HG03139 (cell line): ENCODE measurements around the gene PVR.
"Not testable (repeated sequence)": the region's sequence is repeated elsewhere in the genome, so short reads cannot be mapped to it uniquely, and the experiment has no call there.

Experiments
- ATAC-seq: cut with Tn5 transposase; IDR thresholded peaks from one replicate; pipeline ENCODE4 v1.9.1; 2021; ENCODE audit not compliant: unreplicated experiment

PVR gene

DNA sequence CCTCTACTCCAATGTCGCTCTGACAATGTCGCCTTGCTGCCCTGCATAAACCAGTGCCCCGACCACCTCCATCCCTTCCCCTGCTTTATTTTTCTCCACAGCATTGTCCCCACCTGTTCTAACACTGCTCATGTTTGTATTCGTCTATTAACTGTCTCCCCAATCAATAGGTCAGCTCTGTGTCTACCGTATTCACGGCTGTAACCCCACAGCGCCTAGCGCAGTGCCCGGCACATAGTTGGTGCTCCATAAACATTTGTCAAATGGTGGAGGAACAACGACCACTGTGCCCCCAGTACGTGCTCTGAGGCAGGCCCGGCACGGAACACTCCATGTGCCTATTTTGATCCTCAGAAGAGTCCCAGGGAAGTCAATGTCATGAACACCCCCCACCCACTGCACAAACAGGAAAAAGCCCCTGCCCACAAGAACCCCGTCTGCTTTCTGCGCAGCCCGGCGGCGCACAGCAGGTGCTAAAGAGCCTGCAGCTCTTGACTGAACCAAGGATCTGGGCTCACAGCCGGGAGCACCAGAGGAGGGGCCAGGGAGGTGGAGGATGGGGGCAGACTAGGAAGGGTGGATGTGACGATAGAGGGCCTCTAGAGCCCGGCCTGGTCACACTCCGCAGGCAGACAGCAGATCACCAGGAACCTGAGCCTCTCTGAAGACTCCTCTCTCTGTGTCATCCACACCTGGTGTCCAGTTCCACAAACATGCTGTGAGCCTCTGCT, 53.4 kb downstream of the PVR start:
- no peak for ATAC-seq

DNA sequence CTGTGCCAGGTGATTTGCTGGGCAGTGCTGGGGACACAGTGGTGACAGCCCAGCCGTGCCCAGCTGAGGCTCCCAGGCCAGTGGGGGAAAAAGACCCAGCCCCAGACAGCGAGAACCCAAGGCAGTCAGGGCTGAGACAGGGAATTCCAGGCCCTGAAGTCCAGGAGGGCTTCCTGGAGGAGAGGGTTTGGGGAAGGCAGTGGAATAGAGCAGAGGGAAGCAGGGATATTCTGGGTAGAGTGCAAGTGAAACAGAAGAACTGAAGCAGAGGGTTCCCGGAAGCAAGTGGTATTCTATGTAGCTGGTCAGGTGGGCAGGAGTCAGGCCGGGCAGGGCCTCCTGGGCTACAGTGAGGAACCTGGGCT, 53.9 kb downstream of the PVR start:
- ATAC-seq = no peak

DNA sequence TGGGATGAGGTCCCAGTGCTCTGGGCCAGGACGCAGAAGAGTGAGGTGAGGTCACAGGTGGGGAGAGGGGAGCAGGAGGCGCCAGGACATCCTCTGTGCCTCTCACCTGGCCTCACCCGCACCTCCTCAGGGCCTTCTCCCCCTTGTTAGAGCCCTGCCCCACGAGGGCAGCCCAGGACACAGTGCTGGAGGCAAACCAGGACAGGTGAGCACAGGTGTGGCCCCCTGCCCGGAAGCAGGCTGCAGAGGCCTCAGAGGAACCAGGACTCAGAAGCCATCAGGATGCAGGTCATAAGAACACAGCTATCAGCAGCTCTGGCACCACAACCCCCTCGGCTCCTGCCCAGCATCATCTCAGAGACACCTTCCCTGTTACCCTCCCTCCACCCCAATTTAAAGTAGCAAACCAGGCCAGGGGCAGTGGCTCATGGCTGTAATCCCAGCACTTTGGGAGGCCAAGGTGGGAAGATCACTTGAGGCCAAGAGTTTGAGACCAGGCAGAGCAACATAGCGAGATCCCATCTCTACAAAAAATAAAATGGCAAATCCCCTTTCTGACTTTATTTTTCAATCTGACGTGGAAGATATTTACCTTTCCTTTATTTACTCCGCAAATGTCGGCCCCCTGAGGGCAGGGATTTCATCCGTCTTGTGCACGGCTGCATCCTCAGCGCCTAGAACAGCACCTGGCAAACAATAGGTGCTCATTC, 54.9 kb downstream of the PVR start, which contains the start of gene CEACAM16:
Gene CEACAM16 (plus strand): TSS at position 660 of the 710 bp plus-strand sequence. CDS start 2,306 bp downstream, outside the sequence.
- ATAC-seq = no peak

DNA sequence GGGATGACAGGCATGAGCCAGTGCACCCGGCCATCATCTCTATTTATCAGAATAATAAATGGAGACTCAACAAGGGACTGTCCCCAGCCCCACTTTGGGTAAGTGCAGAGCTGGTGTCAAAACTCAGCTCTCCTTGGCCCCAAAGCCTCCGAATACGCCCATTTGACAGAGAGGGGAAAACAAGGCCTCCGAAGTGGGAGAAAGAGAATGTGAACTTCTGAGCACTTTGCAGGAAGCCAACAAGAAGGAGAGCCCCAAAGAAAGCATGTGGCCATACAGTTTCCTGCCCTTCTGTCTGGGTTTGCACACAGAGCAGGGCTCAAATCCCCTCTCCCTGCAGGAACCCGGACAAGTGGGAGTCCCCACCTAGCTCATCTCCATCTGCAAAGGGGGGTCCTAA, 56.8 kb downstream of the PVR start:
- ATAC-seq = no peak

DNA sequence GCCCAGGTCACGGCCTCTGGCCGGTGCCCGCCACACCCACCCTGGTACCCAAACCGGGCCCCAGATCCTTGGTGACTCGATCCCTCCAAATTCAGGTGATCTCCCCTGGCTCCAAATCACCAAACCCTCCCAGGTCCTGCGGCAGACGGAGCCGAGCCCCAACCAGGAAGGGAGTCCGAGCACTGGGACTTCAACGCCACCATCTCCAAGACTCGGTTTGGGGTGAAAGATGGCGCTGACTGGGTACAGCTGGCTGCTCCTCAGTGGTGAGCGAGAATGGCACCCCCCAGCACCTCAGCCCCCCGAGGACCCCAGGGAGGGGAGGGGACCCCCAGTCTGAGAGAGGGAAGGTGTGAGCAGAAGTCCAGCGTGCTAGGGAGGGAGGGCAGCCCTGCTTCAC, 57.5 kb downstream of the PVR start:
- ATAC-seq = no peak

DNA sequence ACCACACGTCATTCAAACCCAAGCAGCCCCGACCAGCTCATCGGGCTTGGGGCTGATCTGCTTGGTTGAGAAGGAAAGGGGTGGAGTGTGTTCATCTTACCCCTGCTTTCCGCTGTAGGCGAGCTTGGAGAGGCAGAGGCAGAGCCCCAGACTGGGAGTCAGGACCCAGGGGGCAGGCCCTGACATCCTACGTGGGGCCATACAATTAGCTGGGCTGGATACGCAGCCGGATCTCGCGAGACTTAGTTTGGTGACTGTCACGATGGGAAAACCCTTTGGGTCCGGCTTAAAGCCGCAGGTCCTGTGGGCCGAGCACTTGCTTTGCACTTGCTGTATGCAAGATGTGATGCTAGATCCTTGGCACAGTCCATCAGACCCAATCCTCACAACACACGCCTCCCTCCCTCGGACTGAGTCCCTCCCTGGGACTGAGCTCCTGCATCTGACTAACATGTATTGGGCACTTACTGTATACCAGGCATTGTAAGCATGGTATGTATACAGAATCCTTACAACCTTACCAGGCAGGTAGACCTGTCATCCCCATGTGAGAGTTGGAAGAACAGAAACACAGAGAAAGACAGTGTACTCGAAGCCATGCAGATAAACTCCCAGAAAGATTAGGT, 59.0 kb downstream of the PVR start:
- ATAC-seq = no peak

DNA sequence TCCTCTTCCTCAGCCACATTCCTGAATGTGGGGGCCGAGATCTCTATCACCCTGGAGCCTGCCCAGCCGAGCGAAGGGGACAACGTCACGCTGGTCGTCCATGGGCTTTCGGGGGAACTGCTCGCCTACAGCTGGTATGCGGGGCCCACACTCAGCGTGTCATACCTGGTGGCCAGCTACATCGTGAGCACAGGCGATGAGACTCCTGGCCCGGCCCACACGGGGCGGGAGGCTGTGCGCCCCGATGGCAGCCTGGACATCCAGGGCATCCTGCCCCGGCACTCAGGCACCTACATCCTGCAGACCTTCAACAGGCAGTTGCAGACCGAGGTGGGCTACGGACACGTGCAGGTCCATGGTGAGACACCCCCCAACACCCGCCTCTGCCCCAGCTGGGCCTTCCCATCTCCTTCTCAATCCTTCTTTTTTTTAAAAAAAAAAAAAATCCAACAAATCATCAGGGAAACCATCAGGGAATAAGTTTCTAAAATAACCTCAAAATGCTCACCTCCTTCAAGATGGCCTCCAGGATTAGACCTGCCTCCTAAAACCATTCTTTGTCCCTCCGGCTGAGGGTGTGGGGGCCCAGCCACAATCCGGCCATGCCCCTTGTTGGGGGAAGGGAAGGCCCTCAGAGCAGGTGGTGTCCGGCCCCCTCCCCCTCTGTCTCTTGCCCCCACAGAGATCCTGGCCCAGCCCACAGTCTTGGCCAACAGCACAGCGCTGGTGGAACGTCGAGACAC, 59.8 kb downstream of the PVR start:
- ATAC-seq = no peak

DNA sequence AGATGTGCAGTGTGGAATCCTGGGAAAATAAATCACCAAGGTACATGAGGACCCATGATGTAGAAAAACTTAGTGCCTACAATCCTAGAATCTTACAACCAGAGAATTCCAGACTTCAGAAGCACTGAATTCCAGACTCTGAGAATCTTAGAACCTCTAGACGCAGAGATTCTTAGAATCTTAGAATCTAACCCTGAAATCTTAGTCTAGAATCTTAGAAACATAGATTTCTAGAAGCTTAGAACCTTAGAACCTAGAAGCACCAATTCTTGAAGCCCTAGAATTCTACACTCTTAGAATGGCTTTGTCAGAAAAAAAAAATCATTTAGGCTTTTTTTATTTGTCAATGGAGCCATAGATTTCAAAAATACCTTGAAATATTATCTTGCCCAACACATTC, 61.3 kb downstream of the PVR start:
- ATAC-seq = no peak

DNA sequence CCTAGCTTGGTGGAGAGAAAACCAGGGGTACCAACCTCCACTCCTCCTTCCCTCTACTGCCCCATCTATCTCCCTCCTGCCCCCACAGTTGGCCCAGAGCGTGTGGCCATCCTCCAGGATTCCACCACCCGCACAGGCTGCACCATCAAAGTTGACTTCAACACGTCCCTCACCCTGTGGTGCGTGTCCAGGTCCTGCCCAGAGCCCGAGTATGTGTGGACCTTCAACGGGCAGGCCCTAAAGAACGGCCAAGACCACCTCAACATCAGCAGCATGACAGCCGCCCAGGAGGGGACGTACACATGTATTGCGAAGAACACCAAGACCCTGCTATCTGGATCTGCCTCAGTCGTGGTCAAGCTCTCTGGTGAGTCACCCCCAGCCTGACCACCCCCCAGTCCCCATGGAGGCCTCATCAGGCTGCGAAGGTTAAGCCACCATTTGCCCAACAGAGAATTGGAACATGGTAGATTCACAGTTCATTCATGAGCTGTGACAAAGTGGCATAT, 61.8 kb downstream of the PVR start:
- ATAC-seq = no peak

DNA sequence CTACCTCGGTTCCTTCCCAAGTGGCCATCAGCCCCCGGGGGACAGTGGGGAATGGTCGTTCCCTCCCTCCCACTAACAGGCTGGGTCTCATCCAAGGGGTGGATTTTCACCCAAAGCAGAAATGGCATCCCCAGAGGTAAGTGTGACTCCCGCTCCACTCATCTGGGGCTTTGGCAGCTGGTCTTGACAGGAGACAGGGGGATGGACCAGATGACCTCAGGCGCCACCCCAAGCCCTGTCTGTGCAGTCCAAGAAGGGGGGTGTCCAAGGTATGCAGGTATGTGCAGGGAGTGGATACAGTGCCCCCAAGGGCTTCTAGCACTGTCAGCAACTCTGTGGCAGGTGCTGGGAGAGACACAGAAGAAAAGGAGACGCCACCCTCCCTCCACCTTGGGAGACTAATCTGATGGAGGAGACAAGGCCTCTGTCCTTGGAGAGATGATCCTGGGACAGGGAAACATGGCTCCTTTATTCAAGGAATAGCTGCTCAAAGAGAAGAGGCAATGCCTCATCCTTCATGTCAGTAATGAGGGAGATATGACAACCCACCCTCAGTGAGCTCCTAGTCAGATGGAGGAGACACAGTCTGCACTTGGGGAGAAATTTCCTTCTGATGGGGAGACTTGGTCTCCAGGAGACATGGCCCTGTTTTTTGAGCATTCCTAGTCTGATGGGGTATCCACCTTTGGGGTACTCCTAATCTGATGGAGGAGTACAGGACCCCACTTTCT, 63.0 kb downstream of the PVR start:
- no peak for ATAC-seq

DNA sequence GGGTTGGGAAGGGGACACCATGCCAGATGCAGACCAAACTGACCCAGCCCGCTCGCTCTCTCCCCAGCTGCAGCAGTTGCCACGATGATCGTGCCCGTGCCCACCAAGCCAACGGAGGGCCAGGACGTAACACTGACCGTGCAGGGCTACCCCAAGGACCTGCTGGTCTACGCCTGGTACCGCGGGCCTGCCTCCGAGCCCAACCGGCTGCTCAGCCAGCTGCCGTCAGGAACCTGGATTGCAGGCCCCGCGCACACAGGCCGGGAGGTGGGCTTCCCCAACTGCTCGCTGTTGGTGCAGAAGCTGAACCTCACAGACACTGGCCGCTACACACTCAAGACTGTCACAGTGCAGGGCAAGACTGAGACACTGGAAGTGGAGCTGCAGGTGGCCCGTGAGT, 64.1 kb downstream of the PVR start:
- no peak for ATAC-seq

DNA sequence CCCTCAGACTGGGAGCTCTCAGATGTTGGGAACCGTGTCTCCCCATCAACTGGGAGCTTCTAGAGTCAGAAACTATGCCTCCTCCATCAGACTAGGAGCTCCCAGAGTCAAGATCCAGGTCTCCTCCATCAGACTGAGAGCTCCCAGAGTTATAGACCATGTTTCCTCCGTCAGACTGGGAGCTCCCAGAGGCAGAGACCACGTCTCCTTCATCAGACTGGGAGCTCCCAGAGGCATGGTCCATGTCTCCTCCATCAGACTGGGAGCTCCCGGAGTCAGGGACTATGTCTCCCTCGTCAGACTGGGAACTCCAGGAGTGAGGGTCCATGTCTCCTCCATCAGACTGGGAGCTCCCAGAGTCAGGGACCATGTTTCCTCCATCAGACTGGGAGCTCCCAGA, 65.2 kb downstream of the PVR start:
- no peak for ATAC-seq

DNA sequence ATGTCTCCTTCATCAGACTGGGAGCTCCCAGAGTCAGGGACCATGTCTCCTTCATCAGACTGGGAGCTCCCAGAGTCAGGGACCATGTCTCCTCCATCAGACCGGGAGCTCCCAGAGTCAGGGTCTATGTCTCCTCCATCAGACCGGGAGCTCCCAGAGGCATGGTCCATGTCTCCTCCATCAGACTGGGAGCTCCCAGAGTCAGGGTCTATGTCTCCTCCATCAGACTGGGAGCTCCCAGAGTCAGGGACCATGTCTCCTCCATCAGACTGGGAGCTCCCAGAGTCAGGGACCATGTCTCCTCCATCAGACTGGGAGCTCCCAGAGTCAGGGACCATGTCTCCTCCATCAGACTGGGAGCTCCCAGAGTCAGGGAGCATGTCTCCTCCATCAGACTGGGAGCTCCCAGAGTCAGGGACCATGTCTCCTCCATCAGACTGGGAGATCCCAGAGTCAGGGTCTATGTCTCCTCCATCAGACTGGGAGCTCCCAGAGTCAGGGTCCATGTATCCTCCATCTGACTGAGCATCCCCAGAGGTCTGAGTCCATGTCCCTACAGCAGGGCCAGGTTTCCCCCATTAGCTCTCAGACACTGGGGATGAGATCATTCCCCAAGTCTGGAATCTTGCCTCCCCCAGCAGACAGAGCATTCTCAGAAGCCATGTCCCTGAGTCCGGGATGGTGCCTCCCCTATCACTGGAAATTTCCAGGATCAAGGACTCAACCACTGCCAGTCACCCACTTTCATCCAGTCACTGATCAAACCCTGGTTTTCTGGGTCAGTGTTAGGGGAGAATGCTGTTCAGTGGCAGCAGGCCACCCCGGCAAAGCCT, 65.9 kb downstream of the PVR start:
- not testable (repeated sequence) for ATAC-seq

DNA sequence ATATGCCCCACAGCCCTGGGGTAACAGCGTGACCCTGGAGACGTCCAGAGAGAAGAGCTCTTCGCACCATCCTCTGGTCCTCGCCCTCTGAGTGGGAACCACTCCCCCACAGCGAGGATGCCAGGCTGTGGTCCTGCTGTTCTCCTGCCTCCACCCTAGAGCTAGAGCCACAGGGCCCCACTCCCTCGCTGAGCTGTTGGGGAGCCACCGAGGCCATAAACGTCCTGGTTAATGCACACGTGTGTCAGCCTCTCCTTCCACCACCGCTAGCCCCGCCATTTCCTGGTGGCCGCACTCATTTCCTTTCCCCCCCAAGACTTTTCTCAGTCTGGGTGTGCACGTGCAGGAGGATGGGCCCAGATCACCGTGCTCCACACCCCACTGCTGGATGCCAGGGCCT, 66.8 kb downstream of the PVR start:
- no peak for ATAC-seq

DNA sequence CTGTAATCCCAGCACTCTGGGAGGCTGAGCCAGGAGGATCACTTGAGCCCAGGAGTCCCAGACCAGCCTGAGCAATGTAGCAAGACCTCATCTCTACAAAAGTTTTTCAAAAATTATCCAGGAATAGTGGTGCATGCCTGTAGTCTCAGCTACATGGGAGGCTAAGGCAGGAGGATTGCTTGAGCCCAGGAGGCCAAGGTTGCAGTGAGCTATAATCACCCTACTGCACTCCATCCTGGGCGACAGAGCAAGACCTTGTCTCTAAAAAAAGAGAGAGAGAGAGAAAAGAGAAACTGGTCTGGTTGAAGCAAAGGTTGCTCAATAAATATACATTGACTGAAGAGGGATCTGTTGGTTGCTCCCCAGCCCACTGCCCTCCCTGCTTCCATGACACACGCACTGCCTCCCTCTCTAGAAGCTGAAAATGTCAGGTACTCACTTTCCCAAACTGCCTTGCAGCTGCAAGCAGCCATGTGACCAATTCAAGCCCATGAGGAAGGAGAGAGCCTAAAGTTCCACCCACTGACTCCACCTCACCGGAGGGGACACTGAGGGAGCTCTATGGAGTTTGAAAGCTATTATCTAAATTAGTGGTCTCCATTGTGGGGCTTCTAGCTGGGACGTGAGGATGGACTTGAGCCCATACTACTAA, 69.3 kb downstream of the PVR start:
- no peak for ATAC-seq
